ACC112 (cell line): Measurements from ENCODE around the gene IFNE.

ENCODE experiments used
- H2AFZ ChIP-seq: fragments of 200-600 bp; sonication (generic); one replicate; pipeline ENCODE4 v1.6.0; 2017; ENCODE audit warnings: antibody characterized with exemption, low read length; ENCODE audit not compliant: unreplicated experiment
- H3K27ac ChIP-seq: fragments of 200-600 bp; sonication (generic); 2 replicates; pipeline ENCODE4 v1.5.1; 2014; ENCODE audit warnings: low read depth, mild to moderate bottlenecking, antibody characterized with exemption, low read length, moderate library complexity
- H3K27me3 ChIP-seq: fragments of 200-600 bp; sonication (generic); 2 replicates; pipeline ENCODE4 v1.6.1; 2014; ENCODE audit warnings: mild to moderate bottlenecking, antibody characterized with exemption, low read length, moderate library complexity, mixed read lengths; ENCODE audit not compliant: insufficient read depth
- H3K36me3 ChIP-seq: fragments of 200-600 bp; sonication (generic); 2 replicates; pipeline ENCODE4 v1.6.1; 2016; ENCODE audit warnings: mild to moderate bottlenecking, antibody characterized with exemption, low read length, moderate library complexity, mixed read lengths; ENCODE audit not compliant: insufficient read depth
- H3K4me1 ChIP-seq: fragments of 200-600 bp; sonication (generic); one replicate; pipeline ENCODE4 v1.6.1; 2016; ENCODE audit warnings: low read length, mixed read lengths; ENCODE audit not compliant: insufficient read depth, unreplicated experiment, control insufficient read depth
- H3K4me3 ChIP-seq: fragments of 200-600 bp; sonication (generic); 2 replicates; pipeline ENCODE4 v1.5.1; 2014; ENCODE audit warnings: mild to moderate bottlenecking, low read depth, low read length
- H3K79me2 ChIP-seq: fragments of 200-600 bp; sonication (generic); one replicate; pipeline ENCODE4 v1.6.0; 2016; ENCODE audit warnings: low read length; ENCODE audit not compliant: control insufficient read depth, unreplicated experiment, insufficient read depth

The IFNE gene

GRCh38 chr9:21519855-21520434, 37.8 kb upstream of the IFNE start:
- Histone ChIP-seq H3K4me1 (peaks cover 44% of the 10 kb centered on the region), H3K79me2 (peaks cover 98% of the 10 kb centered on the region), H3K27me3 (no peaks in the 10 kb centered on the region), H3K36me3 (peaks cover 29% of the 10 kb centered on the region), H3K4me3 (no peak overlapping the region), H3K27ac (peak overlapping the region; percentile 68), H2AFZ (no peak overlapping the region)

- Histone ChIP-seq H2AFZ (no peak overlapping the region), H3K27ac (peak overlapping the region; percentile 68; the same call in 1 of the 2 replicates), H3K27me3 (no peaks in the 10 kb centered on the region), H3K36me3 (peaks cover 20% of the 10 kb centered on the region), H3K4me3 (no peak overlapping the region), H3K79me2 (peaks cover 94% of the 10 kb centered on the region), H3K4me1 (peaks cover 39% of the 10 kb centered on the region)
Measured at GRCh38 chr9:21516796-21517195, 34.7 kb upstream of the IFNE start.

GRCh38 chr9:21513431-21513830, 31.3 kb upstream of the IFNE start:
- Histone ChIP-seq H3K4me3 (no peak overlapping the region), H2AFZ (no peak overlapping the region), H3K4me1 (peaks cover 42% of the 10 kb centered on the region), H3K27me3 (no peaks in the 10 kb centered on the region), H3K27ac (no peak overlapping the region), H3K79me2 (peaks cover 89% of the 10 kb centered on the region), H3K36me3 (peaks cover 19% of the 10 kb centered on the region)

DNA sequence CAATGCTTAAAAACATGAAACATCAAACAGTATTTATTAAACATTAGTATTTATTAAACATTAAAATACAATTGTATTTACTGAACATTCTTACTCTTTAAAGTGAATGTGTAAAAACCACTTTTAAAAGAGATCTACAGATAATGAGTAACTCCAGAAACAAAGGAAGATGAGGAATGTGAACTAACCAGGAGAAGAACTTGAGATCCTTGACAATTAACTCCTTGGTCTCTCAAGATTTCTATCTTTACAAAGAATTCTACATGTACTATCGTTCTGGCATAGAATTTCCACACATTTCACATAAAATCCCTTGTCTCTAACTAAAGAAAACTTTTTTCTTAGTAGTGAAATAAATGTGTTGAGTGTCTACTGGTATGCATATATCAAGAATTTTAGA, 28.7 kb upstream of the IFNE start:
- Histone ChIP-seq H3K4me3 (no peak overlapping the region), H3K27ac (peak overlapping the region; percentile 28), H3K27me3 (no peaks in the 10 kb centered on the region), H3K79me2 (peaks cover 75% of the 10 kb centered on the region), H3K4me1 (peaks cover 52% of the 10 kb centered on the region), H3K36me3 (peaks cover 11% of the 10 kb centered on the region), H2AFZ (no peak overlapping the region)

- Histone ChIP-seq H3K4me1 (peaks cover 64% of the 10 kb centered on the region), H3K79me2 (peaks cover 79% of the 10 kb centered on the region), H3K4me3 (0 out of 2 replicates have a peak overlapping the region, but pooled peaks have one; percentile 20), H2AFZ (no peak overlapping the region), H3K27ac (peak overlapping the region; percentile 65), H3K27me3 (no peaks in the 10 kb centered on the region), H3K36me3 (peaks cover 11% of the 10 kb centered on the region; the same call in 1 of the 2 replicates)
Measured at GRCh38 chr9:21507483-21507790, 25.3 kb upstream of the IFNE start.

GRCh38 chr9:21506626-21507482, 24.7 kb upstream of the IFNE start:
- Histone ChIP-seq H3K79me2 (peaks cover 79% of the 10 kb centered on the region), H3K27me3 (no peaks in the 10 kb centered on the region), H2AFZ (no peak overlapping the region), H3K36me3 (peaks cover 8% of the 10 kb centered on the region; the same call in 1 of the 2 replicates), H3K27ac (peak overlapping the region; percentile 65), H3K4me3 (peak overlapping the region; percentile 46), H3K4me1 (peaks cover 66% of the 10 kb centered on the region)

GRCh38 chr9:21505425-21506179, 23.5 kb upstream of the IFNE start:
- Histone ChIP-seq H3K4me1 (peaks cover 63% of the 10 kb centered on the region), H3K36me3 (0 out of 2 replicates have a peak, but pooled peaks cover 2% of the 10 kb centered on the region), H2AFZ (no peak overlapping the region), H3K27ac (peak overlapping the region; percentile 65), H3K4me3 (no peak overlapping the region), H3K79me2 (peaks cover 77% of the 10 kb centered on the region), H3K27me3 (no peaks in the 10 kb centered on the region)

DNA sequence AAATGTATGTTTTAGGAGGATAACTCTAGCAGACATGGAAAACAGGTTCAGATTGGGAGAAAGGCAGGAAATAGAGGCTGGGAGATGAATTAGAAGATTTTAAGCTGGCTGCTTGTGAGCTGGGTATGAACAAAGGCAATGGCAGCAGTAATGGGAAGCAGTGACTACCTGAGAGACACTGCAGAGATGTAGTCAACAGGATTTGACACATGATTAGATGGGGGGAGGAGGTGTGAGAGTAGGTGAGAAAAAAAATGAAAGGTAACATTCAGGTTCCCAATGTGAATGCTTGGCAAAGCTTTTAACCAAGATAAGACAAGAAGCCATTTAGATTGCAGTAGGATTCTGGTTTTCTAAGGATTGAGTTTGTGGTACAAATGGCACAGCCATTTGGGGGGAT, 22.8 kb upstream of the IFNE start:
- 0 out of 2 replicates have a peak, but pooled peaks cover under 1% of the 10 kb centered on the region for H3K36me3 ChIP-seq
- no peaks in the 10 kb centered on the region for H3K27me3 ChIP-seq
- H3K79me2 ChIP-seq = peaks cover 78% of the 10 kb centered on the region
- H3K4me3 ChIP-seq = no peak overlapping the region
- peak overlapping the region; percentile 65 for H3K27ac ChIP-seq
- H2AFZ ChIP-seq = no peak overlapping the region
- peaks cover 70% of the 10 kb centered on the region for H3K4me1 ChIP-seq

- Histone ChIP-seq H3K4me1 (peaks cover 73% of the 10 kb centered on the region), H2AFZ (no peak overlapping the region), H3K36me3 (no peaks in the 10 kb centered on the region), H3K4me3 (no peak overlapping the region), H3K27ac (no peak overlapping the region), H3K27me3 (no peaks in the 10 kb centered on the region), H3K79me2 (peaks cover 76% of the 10 kb centered on the region)
Measured at GRCh38 chr9:21504113-21504512, 22.0 kb upstream of the IFNE start.

DNA sequence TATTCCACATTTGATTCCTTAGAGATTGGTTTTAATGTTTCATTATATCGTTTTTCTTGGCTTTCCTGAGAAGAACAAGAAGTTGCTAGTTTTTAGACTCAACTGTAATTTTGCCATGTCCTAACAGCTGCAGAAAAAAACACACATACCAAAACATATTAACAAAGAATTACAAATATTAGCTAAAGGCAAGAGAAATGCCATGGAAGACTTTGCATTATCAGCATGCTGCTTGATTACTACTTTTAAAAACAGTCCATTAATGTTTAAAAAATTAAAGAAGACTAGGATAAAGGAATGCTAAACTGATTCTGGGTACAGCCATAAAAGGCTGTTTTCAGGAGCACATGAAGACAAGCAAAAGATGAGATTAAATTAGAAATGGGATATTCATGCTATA, 20.5 kb upstream of the IFNE start:
- Histone ChIP-seq H3K27ac (peak overlapping the region; percentile 7; the same call in 1 of the 2 replicates), H3K79me2 (peaks cover 78% of the 10 kb centered on the region), H2AFZ (no peak overlapping the region), H3K36me3 (no peaks in the 10 kb centered on the region), H3K4me3 (no peak overlapping the region), H3K4me1 (peaks cover 64% of the 10 kb centered on the region), H3K27me3 (no peaks in the 10 kb centered on the region)
